ENCODE measurements around the gene IPO11.
"Not testable (repeated sequence)": the region's sequence is repeated elsewhere in the genome, so short reads cannot be mapped to it uniquely, and the experiment has no call there.

The IPO11 gene

GRCh38 chr5:62499756-62500155, 87.2 kb downstream of the IPO11 start:
- no peak for TF ChIP-seq TAF1 (IDR thresholded peaks at IDR 0.05; ENCODE audit: low read depth, low read length)
- no peak for TF ChIP-seq POLR2AphosphoS5 (IDR thresholded peaks at IDR 0.05; ENCODE audit: low read depth, low read length)
- no peak for TF ChIP-seq POU2F2 (IDR thresholded peaks at IDR 0.05; ENCODE audit: low read depth, low read length)
- TF ChIP-seq SPI1 (IDR thresholded peaks at IDR 0.05; ENCODE audit: low read depth, low read length) = no peak
- no peak for TF ChIP-seq PAX5 (IDR thresholded peaks at IDR 0.05; ENCODE audit: insufficient read depth, low read length, severe bottlenecking)
- TF ChIP-seq POLR2A (IDR thresholded peaks at IDR 0.05; ENCODE audit: low read depth, low read length) = no peak
- DNase-seq (ENCODE audit: insufficient read length, low spot score) (no peak), FAIRE-seq (no peak)

GRCh38 chr5:62502456-62503101, 90.0 kb downstream of the IPO11 start:
- FAIRE-seq (no peak), DNase-seq (ENCODE audit: insufficient read length, low spot score) (no peak)
- TF ChIP-seq PAX5 (IDR thresholded peaks at IDR 0.05; ENCODE audit: insufficient read depth, low read length, severe bottlenecking) (no peak), POLR2AphosphoS5 (IDR thresholded peaks at IDR 0.05; ENCODE audit: low read depth, low read length) (no peak), POLR2A (IDR thresholded peaks at IDR 0.05; ENCODE audit: low read depth, low read length) (no peak), SPI1 (IDR thresholded peaks at IDR 0.05; ENCODE audit: low read depth, low read length) (peak; percentile 41; the same call in 1 of the 2 replicates)

GRCh38 chr5:62504129-62504528, 91.6 kb downstream of the IPO11 start:
- FAIRE-seq = no peak
- no peak for DNase-seq (ENCODE audit: insufficient read length, low spot score)
- TF ChIP-seq SPI1 (IDR thresholded peaks at IDR 0.05; ENCODE audit: low read depth, low read length) = no peak
- TF ChIP-seq POLR2A (IDR thresholded peaks at IDR 0.05; ENCODE audit: low read depth, low read length) = no peak
- no peak for TF ChIP-seq PAX5 (IDR thresholded peaks at IDR 0.05; ENCODE audit: insufficient read depth, low read length, severe bottlenecking)
- no peak for TF ChIP-seq POU2F2 (IDR thresholded peaks at IDR 0.05; ENCODE audit: low read depth, low read length)
- TF ChIP-seq POLR2AphosphoS5 (IDR thresholded peaks at IDR 0.05; ENCODE audit: low read depth, low read length) = no peak
- no peak for TF ChIP-seq TAF1 (IDR thresholded peaks at IDR 0.05; ENCODE audit: low read depth, low read length)

- FAIRE-seq (no peak), DNase-seq (ENCODE audit: insufficient read length, low spot score) (no peak)
- TF ChIP-seq POLR2A (IDR thresholded peaks at IDR 0.05; ENCODE audit: low read depth, low read length) (no peak), SPI1 (IDR thresholded peaks at IDR 0.05; ENCODE audit: low read depth, low read length) (no peak), POU2F2 (IDR thresholded peaks at IDR 0.05; ENCODE audit: low read depth, low read length) (no peak), PAX5 (IDR thresholded peaks at IDR 0.05; ENCODE audit: insufficient read depth, low read length, severe bottlenecking) (no peak), POLR2AphosphoS5 (IDR thresholded peaks at IDR 0.05; ENCODE audit: low read depth, low read length) (no peak), TAF1 (IDR thresholded peaks at IDR 0.05; ENCODE audit: low read depth, low read length) (no peak)
Measured at GRCh38 chr5:62506659-62507460, 94.3 kb downstream of the IPO11 start.

GRCh38 chr5:62508760-62509159, 96.2 kb downstream of the IPO11 start:
- FAIRE-seq = not testable (repeated sequence)

GRCh38 chr5:62509806-62510205, 97.2 kb downstream of the IPO11 start:
- DNase-seq (ENCODE audit: insufficient read length, low spot score) (no peak), FAIRE-seq (no peak)
- TF ChIP-seq SPI1 (IDR thresholded peaks at IDR 0.05; ENCODE audit: low read depth, low read length) = no peak
- no peak for TF ChIP-seq POLR2A (IDR thresholded peaks at IDR 0.05; ENCODE audit: low read depth, low read length)
- no peak for TF ChIP-seq PAX5 (IDR thresholded peaks at IDR 0.05; ENCODE audit: insufficient read depth, low read length, severe bottlenecking)
- TF ChIP-seq POLR2AphosphoS5 (IDR thresholded peaks at IDR 0.05; ENCODE audit: low read depth, low read length) = no peak
- TF ChIP-seq POU2F2 (IDR thresholded peaks at IDR 0.05; ENCODE audit: low read depth, low read length) = no peak
- no peak for TF ChIP-seq TAF1 (IDR thresholded peaks at IDR 0.05; ENCODE audit: low read depth, low read length)

More at GRCh38 chr5:62508760-62509159, 96.2 kb downstream of the IPO11 start:
- not testable (repeated sequence) for DNase-seq (ENCODE audit: insufficient read length, low spot score)

- FAIRE-seq; DNase-seq (ENCODE audit: insufficient read length, low spot score): not testable (repeated sequence)
Measured at GRCh38 chr5:62513085-62513484, 100.5 kb downstream of the IPO11 start.

- DNase-seq (ENCODE audit: insufficient read length, low spot score) (no peak), FAIRE-seq (no peak)
- TF ChIP-seq PAX5 (IDR thresholded peaks at IDR 0.05; ENCODE audit: insufficient read depth, low read length, severe bottlenecking) (no peak), SPI1 (IDR thresholded peaks at IDR 0.05; ENCODE audit: low read depth, low read length) (peak; percentile 88)
Measured at GRCh38 chr5:62514510-62515119, 102.1 kb downstream of the IPO11 start.

- DNase-seq (ENCODE audit: insufficient read length, low spot score); FAIRE-seq: not testable (repeated sequence)
Measured at GRCh38 chr5:62520812-62521211, 108.2 kb downstream of the IPO11 start.

- no peak for DNase-seq (ENCODE audit: insufficient read length, low spot score)
- TF ChIP-seq PAX5 (IDR thresholded peaks at IDR 0.05; ENCODE audit: insufficient read depth, low read length, severe bottlenecking) = no peak
- peak; percentile 74 for TF ChIP-seq SPI1 (IDR thresholded peaks at IDR 0.05; ENCODE audit: low read depth, low read length)
- TF ChIP-seq TAF1 (IDR thresholded peaks at IDR 0.05; ENCODE audit: low read depth, low read length) = no peak
- peak; percentile 23 for FAIRE-seq
Measured at GRCh38 chr5:62521319-62521718, 108.8 kb downstream of the IPO11 start.

Data from GM12891 (cell line).